Skeletal muscle satellite cell (primary cell): ENCODE results near the gene GNLY.

ENCODE experiments used
- H3K27me3 ChIP-seq: 2 replicates; pipeline ENCODE4 v1.7.0; 2013; ENCODE audit warnings: low read length; ENCODE audit not compliant: control insufficient read depth, insufficient read depth
- H3K36me3 ChIP-seq: 2 replicates; pipeline ENCODE4 v1.7.0; 2013; ENCODE audit warnings: mild to moderate bottlenecking, control low read depth, low read length; ENCODE audit not compliant: insufficient read depth
- H3K4me1 ChIP-seq: 2 replicates; pipeline ENCODE4 v1.7.0; 2013; ENCODE audit warnings: low read length; ENCODE audit not compliant: control insufficient read depth, insufficient read depth
- H3K4me2 ChIP-seq: 2 replicates; pipeline ENCODE4 v1.7.0; 2013; ENCODE audit warnings: mild to moderate bottlenecking, low read length
- H3K4me3 ChIP-seq: 2 replicates; pipeline ENCODE4 v1.7.0; 2013; ENCODE audit warnings: low read length
- H3K9ac ChIP-seq: 2 replicates; pipeline ENCODE4 v1.7.0; 2013; ENCODE audit warnings: mild to moderate bottlenecking, low read depth, low read length, moderate library complexity
- H3K9me3 ChIP-seq: replicated peaks from 2 replicates; pipeline ENCODE4 v1.7.0; 2013; ENCODE audit warnings: mild to moderate bottlenecking, control low read depth, low read length

The GNLY gene

DNA sequence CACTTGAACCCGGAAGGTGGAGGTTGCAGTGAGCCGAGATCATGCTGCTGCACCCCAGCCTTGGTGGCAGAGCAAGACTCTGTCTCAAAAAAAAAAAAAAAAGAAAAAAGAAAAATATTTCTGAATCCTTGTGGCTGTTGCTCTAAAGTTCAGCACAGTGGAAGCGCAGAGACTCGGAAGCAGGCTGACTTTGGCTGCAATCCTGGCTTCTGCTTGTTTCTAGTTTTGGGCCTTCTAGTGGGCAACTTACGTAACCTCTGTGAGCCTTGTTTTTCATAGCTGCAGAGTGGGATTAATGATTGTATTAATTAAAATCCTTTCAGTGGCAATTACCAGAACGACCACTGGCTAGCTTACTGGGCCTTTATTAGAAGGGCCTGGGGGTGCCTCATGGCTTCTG, 28.4 kb downstream of the GNLY start:
- Histone ChIP-seq H3K36me3 (no peaks in the 10 kb centered on the region), H3K9me3 (no peaks in the 10 kb centered on the region), H3K27me3 (peaks cover 2% of the 10 kb centered on the region), H3K4me2 (no peak overlapping the region), H3K4me1 (no peaks in the 10 kb centered on the region), H3K4me3 (no peak overlapping the region), H3K9ac (no peak overlapping the region)

GRCh38 chr2:85723707-85724360, 29.7 kb downstream of the GNLY start:
- no peaks in the 10 kb centered on the region for H3K27me3 ChIP-seq
- H3K4me2 ChIP-seq = no peak overlapping the region
- peaks cover 3% of the 10 kb centered on the region for H3K4me1 ChIP-seq
- no peak overlapping the region for H3K9ac ChIP-seq
- no peaks in the 10 kb centered on the region for H3K36me3 ChIP-seq
- no peak overlapping the region for H3K4me3 ChIP-seq
- no peaks in the 10 kb centered on the region for H3K9me3 ChIP-seq

DNA sequence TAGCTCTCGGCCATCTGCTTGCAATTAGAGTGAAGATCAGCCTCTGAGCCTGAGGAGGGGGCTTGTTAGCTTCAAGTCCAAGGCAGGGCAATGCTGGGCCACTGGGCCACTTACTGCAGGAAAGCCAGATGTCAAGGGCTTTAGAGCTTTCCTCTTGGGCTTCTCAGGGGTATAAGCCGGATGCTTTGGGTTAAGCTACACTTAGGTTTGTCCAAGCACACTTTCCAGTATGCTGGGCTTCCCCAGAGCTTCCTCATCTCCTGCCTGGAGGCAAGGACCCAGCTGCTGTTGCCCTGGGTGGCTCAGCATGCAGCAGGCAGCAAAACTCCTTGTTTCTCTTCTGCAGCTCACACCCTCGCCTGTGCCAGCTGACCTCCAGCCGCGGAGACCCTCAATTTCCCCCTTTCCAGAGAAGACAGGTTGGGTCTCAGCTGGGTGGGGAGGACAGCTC, 30.6 kb downstream of the GNLY start:
- H3K4me2 ChIP-seq = no peak overlapping the region
- no peaks in the 10 kb centered on the region for H3K27me3 ChIP-seq
- H3K4me1 ChIP-seq = peaks cover 10% of the 10 kb centered on the region
- H3K9me3 ChIP-seq = no peaks in the 10 kb centered on the region
- H3K36me3 ChIP-seq = no peaks in the 10 kb centered on the region
- H3K4me3 ChIP-seq = no peak overlapping the region
- no peak overlapping the region for H3K9ac ChIP-seq

DNA sequence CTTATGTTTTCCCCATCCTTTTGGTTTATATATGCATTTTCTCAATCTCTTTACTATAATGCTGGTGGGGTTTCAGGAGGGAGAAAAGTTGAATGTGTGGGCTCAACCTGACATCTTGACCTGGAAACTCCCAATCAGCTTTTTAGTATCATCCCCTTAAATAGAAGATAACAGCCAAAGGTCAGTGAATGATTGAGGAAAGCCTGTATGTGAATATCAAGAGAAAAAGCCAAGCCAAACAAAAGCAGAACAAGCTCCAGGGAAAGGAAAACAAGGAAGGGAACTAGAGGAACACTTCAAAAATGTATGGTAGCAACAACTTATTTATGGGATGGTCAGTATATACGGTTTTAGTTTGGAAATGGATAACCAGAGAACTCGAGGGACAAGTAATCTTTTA, 31.3 kb downstream of the GNLY start:
- Histone ChIP-seq H3K4me3 (no peak overlapping the region), H3K9ac (no peak overlapping the region), H3K36me3 (no peaks in the 10 kb centered on the region), H3K9me3 (no peaks in the 10 kb centered on the region), H3K4me1 (peaks cover 10% of the 10 kb centered on the region), H3K27me3 (no peaks in the 10 kb centered on the region), H3K4me2 (no peak overlapping the region)

DNA sequence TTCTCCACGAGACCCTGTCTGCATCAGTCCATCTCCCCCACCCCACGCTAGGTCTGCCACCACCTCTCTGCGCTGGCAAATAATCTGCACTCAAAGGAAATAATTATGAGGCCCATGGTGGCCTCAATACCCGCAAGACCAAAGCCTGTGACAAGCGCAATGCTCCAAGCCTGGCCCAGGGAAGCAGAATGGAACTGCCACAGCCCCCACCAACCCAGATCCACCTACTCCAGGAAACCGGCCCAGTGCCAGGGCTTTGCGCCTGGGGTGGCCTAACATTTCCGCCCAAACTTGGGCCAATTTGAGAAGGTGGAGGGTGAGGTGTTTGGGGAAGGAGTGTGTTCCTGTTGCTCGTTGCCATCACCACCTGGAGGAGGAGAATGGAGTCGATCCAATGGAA, 33.6 kb downstream of the GNLY start:
- H3K9me3 ChIP-seq = no peaks in the 10 kb centered on the region
- H3K4me3 ChIP-seq = no peak overlapping the region
- peaks cover 19% of the 10 kb centered on the region for H3K4me1 ChIP-seq
- no peaks in the 10 kb centered on the region for H3K27me3 ChIP-seq
- no peaks in the 10 kb centered on the region for H3K36me3 ChIP-seq
- no peak overlapping the region for H3K9ac ChIP-seq
- H3K4me2 ChIP-seq = no peak overlapping the region

DNA sequence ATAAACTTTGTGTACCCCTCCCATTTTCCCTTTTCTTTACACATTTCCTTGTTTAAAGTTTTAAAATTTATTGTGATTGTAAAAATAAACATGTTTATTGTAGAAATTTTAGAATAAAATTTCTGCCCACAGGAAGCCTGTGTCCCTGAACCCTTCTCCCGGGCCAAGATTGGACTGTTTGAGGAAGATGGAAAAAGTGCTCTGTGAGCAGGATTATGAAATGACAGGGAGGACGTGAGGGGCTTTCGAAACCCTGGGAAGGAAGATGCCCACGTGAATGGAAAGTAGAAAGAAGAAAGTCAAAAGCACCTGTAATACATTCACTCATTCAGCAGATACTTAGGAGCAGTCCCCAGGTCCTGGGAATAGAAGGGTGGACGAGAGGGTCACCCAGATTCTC, 34.2 kb downstream of the GNLY start:
- Histone ChIP-seq H3K9me3 (no peaks in the 10 kb centered on the region), H3K27me3 (no peaks in the 10 kb centered on the region), H3K4me2 (no peak overlapping the region), H3K4me3 (no peak overlapping the region), H3K9ac (no peak overlapping the region), H3K36me3 (no peaks in the 10 kb centered on the region), H3K4me1 (peaks cover 24% of the 10 kb centered on the region)

DNA sequence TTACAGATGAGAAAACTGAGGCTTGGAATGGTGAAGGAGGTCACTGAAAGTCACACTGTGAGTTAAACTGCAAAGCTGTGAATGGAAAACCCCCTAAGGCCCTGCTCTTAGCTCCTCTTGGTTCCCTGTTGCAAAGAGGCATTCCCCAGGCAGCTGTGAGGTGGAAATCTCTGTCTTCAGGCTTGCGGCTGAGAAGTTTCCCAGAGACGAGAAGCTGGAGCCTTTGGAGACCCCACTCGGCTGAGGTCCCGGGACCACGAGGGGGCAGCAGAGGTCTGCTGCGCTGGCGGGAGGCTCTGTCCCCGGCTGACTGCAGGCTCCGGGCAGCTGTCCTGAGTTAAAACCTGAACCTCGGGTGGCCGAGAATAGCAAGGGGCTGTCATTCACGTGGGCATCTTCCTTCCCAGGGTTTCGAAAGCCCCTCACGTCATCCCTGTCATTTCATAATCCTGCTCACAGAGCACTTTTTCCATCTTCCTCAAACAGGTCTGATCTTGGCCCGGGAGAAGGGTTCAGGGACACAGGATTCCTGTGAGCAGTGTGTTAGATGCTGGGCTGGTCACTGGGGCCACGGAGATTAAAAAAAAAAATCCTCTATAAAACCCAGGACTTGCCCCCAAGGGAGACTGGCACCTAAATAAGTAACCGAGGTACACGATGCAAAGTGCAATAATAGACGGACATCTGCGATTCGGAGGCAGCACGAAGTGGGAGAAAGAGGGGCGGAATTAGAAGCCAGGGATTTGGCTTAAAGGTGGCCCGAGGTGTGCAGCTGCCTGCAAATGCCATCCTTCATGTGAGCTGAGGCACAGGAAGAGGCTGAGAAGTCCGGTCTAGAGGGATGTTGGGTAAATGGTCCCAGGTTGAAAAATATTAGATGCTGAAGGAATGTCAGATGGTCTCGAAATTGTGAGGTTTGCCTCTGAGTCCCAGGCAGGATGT, 35.0 kb downstream of the GNLY start:
- Histone ChIP-seq H3K27me3 (no peaks in the 10 kb centered on the region), H3K4me2 (peak overlapping the region; percentile 53), H3K9ac (peak overlapping the region; percentile 27), H3K9me3 (no peaks in the 10 kb centered on the region), H3K4me1 (peaks cover 32% of the 10 kb centered on the region), H3K36me3 (no peaks in the 10 kb centered on the region), H3K4me3 (no peak overlapping the region)

DNA sequence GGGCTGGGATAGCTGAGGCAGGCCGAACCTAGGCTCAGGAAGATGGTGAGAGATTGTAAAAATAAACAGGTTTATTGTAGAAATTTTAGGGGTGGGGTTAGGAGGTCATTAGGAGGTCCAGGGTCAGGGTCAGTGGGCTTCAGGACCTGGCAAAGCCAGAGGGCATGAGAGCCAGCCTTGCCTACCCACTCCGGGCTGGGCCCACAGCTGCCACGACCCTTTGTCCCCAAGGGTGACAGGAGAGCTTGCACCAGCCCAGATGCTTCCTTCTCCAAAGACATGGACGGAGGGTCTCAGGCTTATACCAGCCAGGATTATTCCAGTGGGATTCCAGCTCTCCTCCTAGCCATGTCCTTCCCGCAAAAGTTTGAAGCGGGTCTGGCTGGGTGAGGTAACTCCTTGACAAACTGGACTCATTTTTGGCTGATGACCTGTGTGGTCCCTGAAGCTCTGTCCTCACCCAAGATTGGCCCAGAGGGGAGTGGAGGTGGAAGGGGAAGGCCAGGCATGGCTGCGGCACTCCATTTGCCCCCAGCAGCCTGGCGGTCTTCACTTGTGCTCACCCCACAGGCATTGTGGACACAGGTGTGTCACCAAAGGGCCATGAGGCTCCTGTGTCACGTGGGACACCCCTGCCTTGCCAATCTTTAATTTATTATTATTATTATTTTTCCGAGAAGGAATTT, 35.8 kb downstream of the GNLY start:
- Histone ChIP-seq H3K4me2 (no peak overlapping the region), H3K4me1 (peaks cover 41% of the 10 kb centered on the region), H3K36me3 (no peaks in the 10 kb centered on the region), H3K9ac (no peak overlapping the region), H3K27me3 (no peaks in the 10 kb centered on the region), H3K4me3 (no peak overlapping the region), H3K9me3 (no peaks in the 10 kb centered on the region)

DNA sequence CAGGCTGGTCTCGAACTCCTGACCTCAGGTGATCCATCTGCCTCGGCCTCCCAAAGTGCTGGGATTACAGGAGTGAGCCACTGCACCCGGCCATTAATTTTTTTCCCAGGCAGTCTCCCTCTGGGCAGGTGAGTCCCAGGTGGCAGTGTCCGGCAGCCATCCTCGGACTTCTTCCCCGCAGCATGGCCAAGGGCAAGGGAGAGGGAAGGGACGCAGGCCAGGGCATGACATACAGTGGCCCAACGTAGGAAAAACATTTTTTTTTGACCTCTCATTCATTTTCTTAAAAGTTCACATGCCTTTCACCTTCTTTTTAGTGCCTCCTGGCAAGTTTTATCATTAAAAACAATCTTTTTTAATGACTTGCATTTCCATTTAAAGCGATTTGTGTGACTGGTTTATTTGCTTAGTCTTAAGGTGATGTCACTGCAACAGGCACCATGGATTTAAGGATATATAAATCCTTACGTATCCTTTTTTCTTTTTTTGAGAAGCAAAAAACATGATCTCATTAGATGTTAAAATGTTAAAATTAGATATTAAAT, 36.6 kb downstream of the GNLY start:
- Histone ChIP-seq H3K4me2 (no peak overlapping the region), H3K4me1 (peaks cover 49% of the 10 kb centered on the region), H3K9me3 (no peaks in the 10 kb centered on the region), H3K27me3 (no peaks in the 10 kb centered on the region), H3K4me3 (no peak overlapping the region), H3K9ac (no peak overlapping the region), H3K36me3 (no peaks in the 10 kb centered on the region)

- H3K36me3 ChIP-seq = no peaks in the 10 kb centered on the region
- no peaks in the 10 kb centered on the region for H3K9me3 ChIP-seq
- no peak overlapping the region for H3K9ac ChIP-seq
- H3K27me3 ChIP-seq = no peaks in the 10 kb centered on the region
- H3K4me2 ChIP-seq = no peak overlapping the region
- H3K4me3 ChIP-seq = no peak overlapping the region
- H3K4me1 ChIP-seq = peaks cover 55% of the 10 kb centered on the region
Observed at GRCh38 chr2:85731606-85732005, 37.4 kb downstream of the GNLY start.

DNA sequence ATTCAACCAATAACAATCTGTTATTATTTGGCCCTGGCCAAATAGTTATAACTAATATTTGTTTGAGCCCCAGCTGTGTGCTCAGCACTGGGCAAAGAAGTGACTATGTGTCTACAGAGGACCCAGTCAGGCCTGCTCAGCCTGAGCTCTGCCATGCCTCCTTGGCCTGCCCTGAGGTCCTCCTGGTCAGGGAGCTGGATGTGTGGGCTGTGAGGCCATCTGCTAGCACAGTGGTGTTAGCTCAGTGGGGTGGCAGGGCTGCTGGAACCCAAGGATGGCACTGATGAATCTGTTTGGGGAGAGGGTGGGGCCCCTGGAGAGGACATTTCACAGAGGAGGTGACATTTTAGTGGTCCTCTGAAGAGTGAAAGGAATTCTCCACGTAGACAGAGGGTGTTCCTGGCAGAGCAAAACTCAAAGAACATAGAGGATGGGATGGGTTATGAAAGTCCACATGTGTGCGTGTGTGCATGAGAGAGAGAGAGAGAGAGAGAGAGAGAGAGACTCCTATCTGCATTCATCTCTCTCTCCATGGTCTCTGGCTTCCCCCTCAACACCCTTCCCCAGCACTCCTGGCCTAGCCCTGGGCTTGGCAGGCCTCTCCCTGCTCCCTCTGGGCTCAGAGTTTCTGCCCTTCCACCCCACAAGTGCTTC, 38.4 kb downstream of the GNLY start:
- peak overlapping the region; percentile 27 for H3K9ac ChIP-seq
- H3K9me3 ChIP-seq = no peaks in the 10 kb centered on the region
- H3K36me3 ChIP-seq = no peaks in the 10 kb centered on the region
- H3K4me1 ChIP-seq = peaks cover 65% of the 10 kb centered on the region
- peak overlapping the region; percentile 37 for H3K4me2 ChIP-seq
- no peaks in the 10 kb centered on the region for H3K27me3 ChIP-seq
- no peak overlapping the region for H3K4me3 ChIP-seq
